Pons (tissue), 1 donor: Measurements from ENCODE around the gene ARL10.
A peak's percentile ranks its signal among the peaks of the same experiment; 100 is the strongest.
"Not testable (repeated sequence)": the region's sequence is repeated elsewhere in the genome, so short reads cannot be mapped to it uniquely, and the experiment has no call there.

Experiments used
- DNase-seq: peaks from one replicate; pipeline ENCODE4 v3.0.0-alpha.2; 2016; ENCODE audit warnings: low spot score

Gene ARL10

GRCh38 chr5:176388444-176389134 lies 23.3 kb downstream of the ARL10 start, which contains the start of the genes HIGD2A and NOP16:
TSS of gene HIGD2A (plus strand) at chr5:176388751. CDS start at chr5:176388820, 69 bp downstream.
TSS of gene NOP16 (minus strand) at chr5:176388598. CDS start at chr5:176388539, 59 bp downstream.
- DNase-seq: peak; percentile 100

- no peak for DNase-seq
These were observed 24.1 kb downstream of the ARL10 start for GRCh38 chr5:176389135-176390123.

GRCh38 chr5:176391479-176391878 lies 26.2 kb downstream of the ARL10 start:
- no peak for DNase-seq

- DNase-seq: no peak
These were observed 26.7 kb downstream of the ARL10 start for GRCh38 chr5:176391999-176392398.

- no peak for DNase-seq
These were observed 27.2 kb downstream of the ARL10 start for GRCh38 chr5:176392526-176392925.

GRCh38 chr5:176394096-176394495 lies 28.8 kb downstream of the ARL10 start:
- DNase-seq: no peak

GRCh38 chr5:176394881-176395675 lies 29.8 kb downstream of the ARL10 start:
- no peak for DNase-seq

GRCh38 chr5:176396330-176396729 lies 31.0 kb downstream of the ARL10 start:
- no peak for DNase-seq

- DNase-seq: no peak
These were observed 32.6 kb downstream of the ARL10 start for GRCh38 chr5:176397736-176398420.

GRCh38 chr5:176400382-176401156 lies 35.3 kb downstream of the ARL10 start:
- no peak for DNase-seq

GRCh38 chr5:176401281-176402205 lies 36.3 kb downstream of the ARL10 start:
- no peak for DNase-seq

GRCh38 chr5:176405656-176406435 lies 40.6 kb downstream of the ARL10 start:
- no peak for DNase-seq

GRCh38 chr5:176406436-176407052 lies 41.3 kb downstream of the ARL10 start:
- no peak for DNase-seq

- DNase-seq: no peak
These were observed 42.4 kb downstream of the ARL10 start for GRCh38 chr5:176407456-176408251.

- DNase-seq: not testable (repeated sequence)
These were observed 42.9 kb downstream of the ARL10 start for GRCh38 chr5:176408252-176408573.

- DNase-seq: no peak
These were observed 43.3 kb downstream of the ARL10 start for GRCh38 chr5:176408590-176408989.

GRCh38 chr5:176409765-176410164 lies 44.5 kb downstream of the ARL10 start:
- DNase-seq: no peak
